Myocyte (in vitro differentiated cells): ENCODE measurements around the gene CMSS1. TPM values are rescaled to one million over a fixed set of nuclear protein-coding genes. Genes with fewer than 3 reads are reported as not detected.
"Not testable (repeated sequence)": the region's sequence is repeated elsewhere in the genome, so short reads cannot be mapped to it uniquely, and the experiment has no call there.

Experiments
- DNase-seq: peaks from one replicate; pipeline ENCODE4 v3.0.0-alpha.2; 2012; ENCODE audit warnings: low read depth
- total RNA-seq: library from RNA; depleted of rRNA; stranded (reverse); fragments of >200 nt; gene quantifications from 2 replicates; pipeline ENCODE4 v1.2.3, GENCODE V29; 2014

Gene CMSS1
- total RNA-seq, 1 donor from 2014 or later, result 27.2 TPM

GRCh38 chr3:100046986-100047385 is 229.3 kb downstream of the CMSS1 start:
- DNase-seq, result no peak

GRCh38 chr3:100047455-100048141 is 229.9 kb downstream of the CMSS1 start:
- peak; percentile 91 for DNase-seq

GRCh38 chr3:100048248-100048647 is 230.6 kb downstream of the CMSS1 start:
- DNase-seq, result peak; percentile 81

GRCh38 chr3:100051513-100051912 is 233.9 kb downstream of the CMSS1 start:
- not testable (repeated sequence) for DNase-seq

- no peak for DNase-seq
Observed at GRCh38 chr3:100053951-100054620, 236.4 kb downstream of the CMSS1 start.

- no peak for DNase-seq
Observed at GRCh38 chr3:100057716-100058575, 240.3 kb downstream of the CMSS1 start.

- DNase-seq, result no peak
Observed at GRCh38 chr3:100059472-100059871, 241.8 kb downstream of the CMSS1 start.

GRCh38 chr3:100060685-100061484 is 243.2 kb downstream of the CMSS1 start:
- DNase-seq, result no peak

- no peak for DNase-seq
Observed at GRCh38 chr3:100062665-100063064, 245.0 kb downstream of the CMSS1 start.

- DNase-seq, result no peak
Observed at GRCh38 chr3:100063929-100064461, 246.3 kb downstream of the CMSS1 start.

- no peak for DNase-seq
Observed at GRCh38 chr3:100067589-100067988, 249.9 kb downstream of the CMSS1 start.

GRCh38 chr3:100068826-100069225 is 251.2 kb downstream of the CMSS1 start:
- peak; percentile 83 for DNase-seq

GRCh38 chr3:100069472-100069871 is 251.8 kb downstream of the CMSS1 start:
- no peak for DNase-seq

GRCh38 chr3:100072326-100073048 is 254.8 kb downstream of the CMSS1 start:
- DNase-seq, result no peak

- DNase-seq, result no peak
Observed at GRCh38 chr3:100073049-100073713, 255.5 kb downstream of the CMSS1 start.

GRCh38 chr3:100073714-100074307 is 256.1 kb downstream of the CMSS1 start:
- no peak for DNase-seq

GRCh38 chr3:100075196-100075595 is 257.5 kb downstream of the CMSS1 start:
- no peak for DNase-seq

GRCh38 chr3:100075851-100076730 is 258.4 kb downstream of the CMSS1 start:
- DNase-seq, result no peak
